ENCODE data around the gene TYW3. TPM values are rescaled to one million over a fixed set of nuclear protein-coding genes. Genes with fewer than 3 reads are reported as not detected.

The TYW3 gene
- total RNA-seq, 1 donor: 20.7 TPM

- DNase-seq (ENCODE audit: low read depth): peak; percentile 69
- no peak for TF ChIP-seq CTCF (IDR thresholded peaks at IDR 0.05; ENCODE audit: insufficient read depth, low read depth, low read length)
- no peak overlapping the region for H3K4me3 ChIP-seq (ENCODE audit: low read depth, low read length)
Observed at GRCh38 chr1:74714429-74715235, 18.3 kb upstream of the TYW3 start.

GRCh38 chr1:74715236-74715502, 17.8 kb upstream of the TYW3 start:
- no peak for TF ChIP-seq CTCF (IDR thresholded peaks at IDR 0.05; ENCODE audit: insufficient read depth, low read depth, low read length)
- no peak for DNase-seq (ENCODE audit: low read depth)
- H3K4me3 ChIP-seq (ENCODE audit: low read depth, low read length): no peak overlapping the region

GRCh38 chr1:74715806-74716205, 17.1 kb upstream of the TYW3 start:
- DNase-seq (ENCODE audit: low read depth): no peak
- no peak for TF ChIP-seq CTCF (IDR thresholded peaks at IDR 0.05; ENCODE audit: insufficient read depth, low read depth, low read length)
- no peak overlapping the region for H3K4me3 ChIP-seq (ENCODE audit: low read depth, low read length)

GRCh38 chr1:74716822-74717221, 16.1 kb upstream of the TYW3 start:
- DNase-seq (ENCODE audit: low read depth): no peak
- H3K4me3 ChIP-seq (ENCODE audit: low read depth, low read length): no peak overlapping the region

GRCh38 chr1:74717626-74718025, 15.3 kb upstream of the TYW3 start:
- no peak overlapping the region for H3K4me3 ChIP-seq (ENCODE audit: low read depth, low read length)
- DNase-seq (ENCODE audit: low read depth): no peak
- no peak for TF ChIP-seq CTCF (IDR thresholded peaks at IDR 0.05; ENCODE audit: insufficient read depth, low read depth, low read length)

More at GRCh38 chr1:74716822-74717221, 16.1 kb upstream of the TYW3 start:
- no peak for TF ChIP-seq CTCF (IDR thresholded peaks at IDR 0.05; ENCODE audit: insufficient read depth, low read depth, low read length)

- no peak overlapping the region for H3K4me3 ChIP-seq (ENCODE audit: low read depth, low read length)
- no peak for TF ChIP-seq CTCF (IDR thresholded peaks at IDR 0.05; ENCODE audit: insufficient read depth, low read depth, low read length)
- DNase-seq (ENCODE audit: low read depth): no peak
Observed at GRCh38 chr1:74726063-74726462, 6.9 kb upstream of the TYW3 start.

GRCh38 chr1:74728736-74729135, 4.2 kb upstream of the TYW3 start:
- H3K4me3 ChIP-seq (ENCODE audit: low read depth, low read length): no peak overlapping the region
- TF ChIP-seq CTCF (IDR thresholded peaks at IDR 0.05; ENCODE audit: insufficient read depth, low read depth, low read length): no peak
- DNase-seq (ENCODE audit: low read depth): peak; percentile 45
